GM19455 (cell line): ENCODE measurements around the gene JAZF1.

Experiments
- ATAC-seq: cut with Tn5 transposase; IDR thresholded peaks from one replicate; pipeline ENCODE4 v1.9.1; 2021; ENCODE audit not compliant: unreplicated experiment

JAZF1 gene

DNA sequence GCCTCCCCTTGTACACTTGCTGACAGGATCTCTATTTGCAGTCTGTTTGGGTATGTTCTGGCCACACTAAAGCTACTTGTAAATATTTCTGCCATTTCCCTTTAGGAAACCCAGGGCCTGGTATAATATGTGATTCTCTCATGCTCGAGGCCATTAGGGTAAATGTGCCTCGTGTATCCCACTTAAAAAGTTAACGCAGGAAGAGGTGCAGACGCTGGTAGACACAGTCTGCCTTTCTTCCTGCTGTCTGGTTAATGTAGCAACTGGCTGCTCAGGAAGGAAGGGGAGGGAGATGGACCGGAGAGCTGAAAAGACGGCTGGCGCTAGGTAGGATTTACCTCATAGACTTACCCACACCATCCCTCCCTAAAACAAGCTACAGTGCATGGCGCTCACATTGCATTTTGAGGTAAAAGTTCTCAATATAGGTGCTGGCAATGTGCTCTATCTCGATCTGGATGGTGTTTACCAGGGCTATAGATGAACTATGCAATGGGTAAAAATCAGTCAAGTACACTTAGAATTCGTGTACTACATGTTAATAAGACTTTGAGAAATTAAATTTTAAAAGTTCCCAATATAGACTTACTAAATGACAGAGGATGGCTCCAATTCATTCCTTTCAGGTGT, 125.9 kb downstream of the JAZF1 start:
- ATAC-seq: no peak

DNA sequence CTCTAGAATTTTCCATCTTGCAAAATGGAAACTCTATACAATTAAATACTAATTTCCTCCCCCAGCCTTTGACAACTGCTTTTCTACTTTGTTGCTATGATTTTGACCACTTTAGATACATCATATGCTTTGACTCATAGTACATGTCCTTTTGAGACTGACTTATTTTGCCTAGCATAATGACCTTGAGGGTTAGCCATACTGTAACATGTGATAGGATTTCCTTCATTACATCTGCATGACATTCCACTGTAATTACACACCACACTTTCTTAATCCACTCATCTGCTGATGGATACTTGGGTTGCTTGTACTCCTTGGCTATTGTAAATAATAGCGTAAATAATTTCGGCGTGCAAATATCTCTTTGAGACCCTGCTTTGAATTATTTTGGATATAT, 127.7 kb downstream of the JAZF1 start:
- no peak for ATAC-seq

DNA sequence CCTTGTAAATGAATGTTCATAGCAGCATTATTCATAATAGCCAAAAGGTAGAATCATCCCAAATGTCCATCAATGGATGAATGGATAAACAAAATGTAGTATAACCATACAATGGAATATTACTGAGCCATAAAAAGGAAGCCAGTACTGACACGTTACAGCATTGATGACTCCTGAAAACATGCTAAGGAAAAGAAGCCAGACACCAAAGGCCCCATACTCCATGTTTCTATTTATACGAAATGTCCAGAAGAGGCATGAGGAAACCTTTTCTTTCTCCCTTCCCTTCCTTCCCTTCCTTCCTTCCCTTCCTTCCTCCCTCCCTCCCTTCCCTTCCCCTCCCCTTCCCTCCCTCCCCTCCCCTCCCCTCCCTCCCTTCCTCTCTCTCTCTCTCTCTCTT, 131.9 kb downstream of the JAZF1 start:
- no peak for ATAC-seq

DNA sequence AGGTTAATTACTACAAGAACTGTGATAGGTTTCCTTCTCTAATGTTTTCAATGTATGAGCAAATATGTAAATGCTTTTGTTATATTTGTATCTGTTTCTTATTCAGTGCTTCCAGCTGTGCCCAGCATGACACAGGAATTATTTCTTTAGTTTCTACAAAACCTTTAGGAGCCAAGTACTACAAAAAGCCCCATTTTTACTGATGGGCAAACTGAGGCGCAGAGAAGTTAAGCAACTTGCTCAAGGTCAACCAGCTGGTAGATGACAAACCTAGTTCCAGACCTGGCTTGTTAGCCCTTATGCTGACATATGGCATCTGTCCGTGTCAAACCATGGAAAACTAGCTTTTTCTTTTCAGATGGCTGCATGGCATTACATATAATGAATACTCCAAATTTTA, 134.6 kb downstream of the JAZF1 start:
- ATAC-seq: no peak

DNA sequence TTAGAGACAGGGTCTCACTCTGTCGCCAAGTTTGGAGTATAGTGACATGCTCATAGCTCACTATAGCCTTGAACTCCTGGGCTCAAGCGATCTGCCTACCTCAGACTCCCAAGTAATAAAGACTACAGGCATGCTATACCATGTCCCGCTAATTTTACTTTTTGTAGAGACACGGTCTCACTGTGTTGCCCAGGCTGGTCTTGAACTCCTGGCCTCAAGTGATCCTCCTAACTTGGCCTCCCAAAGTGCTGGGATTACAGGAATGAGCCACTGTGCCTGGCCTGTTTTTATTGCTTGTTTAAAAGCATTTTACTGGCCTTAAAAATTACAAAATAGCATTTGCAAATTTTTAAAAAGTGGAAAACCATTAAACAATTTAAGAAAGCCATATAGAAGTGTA, 135.0 kb downstream of the JAZF1 start:
- no peak for ATAC-seq

DNA sequence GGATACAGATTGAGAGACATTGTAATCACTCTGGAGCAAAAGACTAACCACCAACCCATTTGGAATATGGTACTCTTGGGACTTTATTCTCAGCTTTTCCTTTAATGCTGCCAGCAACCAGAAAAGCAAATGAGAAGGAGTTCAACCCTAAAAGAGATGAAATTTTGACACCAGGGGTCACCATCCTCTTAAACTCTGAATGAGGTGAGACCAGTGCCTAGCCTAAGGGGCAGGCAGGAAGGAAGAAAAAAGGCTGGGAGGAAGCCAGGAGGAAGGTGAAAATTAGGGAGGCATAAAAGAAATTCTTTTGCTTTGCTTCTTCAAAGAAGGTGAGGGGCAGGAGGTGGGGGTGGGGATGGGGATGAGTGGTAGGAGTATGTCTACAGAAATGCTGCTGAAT, 135.8 kb downstream of the JAZF1 start:
- ATAC-seq: no peak

DNA sequence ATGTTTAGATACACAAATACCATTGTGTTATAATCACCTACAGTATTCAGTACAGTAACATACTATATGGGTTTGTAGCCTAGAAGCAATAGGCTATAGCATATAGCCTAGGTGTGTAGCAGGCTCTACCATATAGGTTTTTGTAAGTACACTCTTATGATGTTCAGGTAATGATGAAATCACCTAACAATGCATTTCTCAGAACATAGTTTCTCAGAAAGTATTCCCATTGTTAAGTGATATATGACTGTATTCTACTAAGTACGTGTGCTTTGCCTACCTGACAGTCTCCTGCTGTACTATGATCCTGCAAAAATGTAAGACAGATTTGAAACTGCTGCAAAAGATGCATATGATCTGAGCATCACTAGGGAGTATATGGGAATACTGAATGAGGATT, 137.9 kb downstream of the JAZF1 start:
- ATAC-seq: no peak

DNA sequence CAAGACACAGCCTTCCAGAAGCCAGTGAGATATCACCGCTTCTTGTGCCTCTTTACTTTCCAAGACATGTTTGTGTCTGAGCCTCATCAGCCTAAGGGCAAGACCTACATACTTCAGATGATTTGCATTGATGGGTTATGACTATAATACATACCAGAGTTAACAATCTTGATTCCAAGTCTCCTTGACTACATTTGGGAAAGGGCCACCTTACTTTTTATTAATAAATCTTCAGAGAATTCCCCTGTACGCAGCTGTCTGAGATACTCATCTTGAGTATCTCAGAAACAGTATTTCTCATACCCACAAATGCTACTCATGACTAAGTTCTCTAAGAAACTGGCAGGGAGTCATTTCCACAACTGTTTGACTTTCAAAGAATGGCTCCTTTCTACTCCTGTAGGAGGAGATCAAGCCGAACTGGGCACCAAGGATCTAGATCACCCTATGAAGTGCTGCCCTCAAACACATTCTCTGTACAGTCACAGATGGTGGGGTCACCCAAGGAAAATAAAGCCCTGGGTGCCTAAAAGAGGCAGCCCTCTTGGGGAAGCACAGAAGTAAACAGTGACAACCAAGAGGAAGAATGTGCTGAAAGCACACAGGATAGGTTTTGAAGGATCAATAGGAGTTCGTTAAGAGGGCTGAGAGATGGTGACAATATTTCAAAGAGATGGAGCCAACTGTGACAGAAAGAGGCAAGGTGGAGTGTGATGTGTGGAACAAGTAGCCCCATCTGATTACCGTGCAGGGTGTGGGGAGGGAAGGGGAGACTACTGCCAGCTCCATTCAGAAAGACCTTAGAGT, 138.9 kb downstream of the JAZF1 start:
- ATAC-seq: no peak

DNA sequence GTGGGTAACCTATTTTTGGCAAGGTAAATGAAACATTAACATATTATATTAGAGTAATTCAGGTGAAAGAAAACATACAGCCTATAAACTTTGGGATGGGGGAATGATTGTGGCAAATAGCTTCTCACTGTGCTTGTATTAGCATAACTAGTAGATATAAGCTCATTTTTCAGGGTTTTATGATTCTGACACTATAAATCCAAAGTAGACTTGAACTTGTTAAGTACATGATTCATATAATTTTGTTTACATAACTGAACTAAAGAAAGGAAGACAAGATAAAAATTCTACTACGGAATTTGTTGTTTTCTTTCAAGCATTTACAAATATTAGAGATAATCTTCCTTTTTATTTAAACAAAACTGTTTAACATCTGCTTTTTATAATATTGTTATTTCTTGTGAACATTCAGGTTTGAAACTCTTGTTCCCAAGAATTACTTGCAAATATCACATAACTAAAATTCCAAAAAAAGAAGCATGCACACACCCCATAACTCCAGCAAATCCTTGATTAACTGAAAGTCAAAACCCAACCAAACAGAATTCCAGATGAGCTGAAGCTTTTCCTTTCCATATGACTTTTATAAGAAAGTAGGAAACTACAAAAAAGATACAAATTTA, 142.3 kb downstream of the JAZF1 start:
- ATAC-seq: no peak

DNA sequence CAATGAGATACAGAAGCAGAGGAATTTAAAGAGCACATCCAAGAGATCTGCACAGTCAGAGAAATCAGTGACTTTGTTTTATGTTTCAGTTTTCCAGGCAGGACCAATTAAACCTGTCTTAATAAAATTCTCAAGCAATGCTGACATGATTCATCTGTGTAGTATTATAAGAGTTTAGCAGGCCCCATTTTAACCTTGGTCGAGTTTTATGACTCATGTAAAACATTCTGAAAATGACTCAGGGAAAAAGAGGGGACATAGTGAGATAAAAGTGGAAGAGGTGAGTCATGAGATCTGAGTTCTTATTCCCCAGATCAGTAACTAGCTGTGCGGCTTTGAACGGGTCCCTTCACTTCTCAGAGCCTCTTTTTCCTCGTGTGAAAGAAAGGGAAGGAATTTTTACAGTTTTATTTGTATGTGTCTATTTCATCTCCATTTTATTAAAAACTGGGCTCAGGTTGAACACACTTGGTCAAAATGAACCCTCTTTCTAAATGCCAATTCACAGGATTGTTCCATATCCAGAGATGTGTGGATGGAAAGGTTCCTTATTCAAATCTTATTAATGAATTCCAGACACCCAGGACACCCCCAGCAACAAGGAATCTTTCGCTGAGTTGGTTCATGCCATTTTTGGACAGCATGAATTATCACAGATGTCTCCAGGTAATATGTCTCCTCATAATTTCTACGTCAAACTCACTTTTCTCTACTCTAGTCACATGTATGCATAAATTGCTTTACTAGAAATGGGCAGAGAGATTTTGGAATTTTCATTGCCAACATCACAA, 143.2 kb downstream of the JAZF1 start:
- peak; percentile 90 for ATAC-seq

DNA sequence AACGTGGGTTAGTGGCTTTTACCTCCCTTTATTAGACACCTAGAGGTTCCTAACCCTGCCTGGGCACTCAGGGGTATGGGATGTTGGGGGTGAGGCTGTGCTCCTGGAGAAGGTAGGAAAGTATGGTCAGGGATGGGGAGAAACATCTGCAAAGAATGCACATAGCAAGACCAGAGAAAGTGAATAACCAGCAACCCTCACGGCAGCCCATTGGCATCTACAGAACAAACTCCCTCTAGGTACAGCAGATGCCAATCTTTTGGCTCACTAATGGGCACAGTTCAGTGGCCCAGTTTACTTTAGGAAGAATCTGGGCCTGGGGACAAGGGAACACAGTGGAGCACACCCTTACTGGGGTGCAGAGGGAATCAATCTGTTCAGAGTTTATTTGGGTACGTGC, 143.9 kb downstream of the JAZF1 start:
- no peak for ATAC-seq

DNA sequence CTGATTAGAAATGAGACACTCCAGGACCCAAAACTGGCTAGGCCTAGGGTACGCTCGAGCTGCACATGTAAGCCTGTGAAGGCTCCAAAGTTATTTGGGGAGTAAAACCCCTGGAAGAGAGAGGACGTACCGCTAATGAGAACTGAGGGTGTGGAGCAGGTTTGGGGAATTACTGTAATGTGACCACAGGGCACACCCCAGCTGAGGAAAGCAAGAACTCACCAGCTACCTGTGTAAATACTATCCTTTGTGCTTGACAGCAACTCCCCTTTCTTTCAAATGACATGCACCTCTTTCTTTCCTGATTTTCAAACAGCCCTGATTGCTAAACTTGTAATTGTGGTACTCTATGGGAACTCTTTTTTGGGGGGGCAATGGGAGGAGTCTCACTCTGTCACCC, 147.2 kb downstream of the JAZF1 start:
- no peak for ATAC-seq

DNA sequence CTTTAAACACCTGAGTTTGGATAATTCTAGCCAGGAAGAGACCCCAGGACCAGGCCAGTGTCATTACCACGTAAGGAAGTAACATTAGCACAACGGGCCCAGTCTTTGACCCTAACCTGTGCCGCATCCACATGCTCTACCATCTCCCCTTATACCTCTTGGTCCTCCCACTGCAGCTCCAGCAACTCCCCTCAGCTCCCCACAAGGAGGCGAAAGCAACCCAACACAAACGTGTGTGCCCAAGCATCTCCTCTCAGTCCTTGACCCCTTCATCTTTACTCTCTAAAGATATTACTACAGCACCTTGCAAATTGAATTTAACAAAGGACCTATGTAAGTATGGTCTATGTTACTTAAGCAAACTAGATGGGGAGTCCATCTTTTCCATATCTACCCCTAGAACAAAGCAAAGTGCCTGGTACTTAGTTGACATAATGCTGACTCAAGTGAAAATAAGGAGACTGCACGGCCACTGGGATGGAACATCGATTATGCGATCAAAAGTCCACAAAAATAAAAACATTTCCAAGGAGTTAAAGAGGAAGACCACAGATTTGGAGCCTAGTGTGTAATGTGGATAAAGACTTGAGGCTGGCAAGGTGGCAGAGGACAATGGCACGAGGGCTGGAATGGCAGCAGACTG, 147.7 kb downstream of the JAZF1 start:
- no peak for ATAC-seq

DNA sequence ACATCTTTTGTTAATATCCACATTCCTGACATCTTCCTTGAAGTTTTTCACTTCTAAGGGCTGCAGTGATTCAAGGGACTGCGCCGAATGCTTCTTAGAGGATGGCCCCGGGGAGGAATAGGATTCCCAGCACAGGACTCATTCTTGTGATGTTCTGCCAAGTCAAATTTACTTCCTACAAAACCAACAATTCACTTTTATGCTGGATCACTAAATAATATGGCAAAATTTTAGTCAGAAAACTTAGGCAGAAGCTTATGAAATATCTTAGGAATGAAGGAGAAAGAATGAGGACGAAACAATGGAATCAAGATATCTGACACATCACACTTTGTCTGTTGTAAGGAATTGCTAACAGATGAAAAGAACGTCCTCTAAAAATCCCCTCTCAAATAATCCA, 151.5 kb downstream of the JAZF1 start:
- ATAC-seq: no peak

DNA sequence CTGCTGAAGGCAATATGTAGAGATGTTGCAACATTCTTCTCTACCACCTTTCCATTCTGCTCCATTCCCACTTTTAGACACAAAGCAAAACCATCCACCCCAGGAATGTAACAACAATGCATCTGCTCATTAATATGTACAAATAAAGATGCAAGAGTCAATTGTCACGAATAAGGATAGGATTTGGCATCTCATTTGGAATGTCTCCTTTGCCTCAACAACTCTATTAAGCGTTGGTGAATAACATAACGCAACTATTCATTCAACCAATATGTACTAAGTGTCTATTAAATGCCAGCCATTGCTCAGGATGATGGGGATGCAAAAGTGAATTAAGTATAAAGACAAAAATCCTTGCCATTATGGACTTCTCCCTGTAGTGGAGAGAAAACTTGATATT, 152.1 kb downstream of the JAZF1 start:
- ATAC-seq: no peak

DNA sequence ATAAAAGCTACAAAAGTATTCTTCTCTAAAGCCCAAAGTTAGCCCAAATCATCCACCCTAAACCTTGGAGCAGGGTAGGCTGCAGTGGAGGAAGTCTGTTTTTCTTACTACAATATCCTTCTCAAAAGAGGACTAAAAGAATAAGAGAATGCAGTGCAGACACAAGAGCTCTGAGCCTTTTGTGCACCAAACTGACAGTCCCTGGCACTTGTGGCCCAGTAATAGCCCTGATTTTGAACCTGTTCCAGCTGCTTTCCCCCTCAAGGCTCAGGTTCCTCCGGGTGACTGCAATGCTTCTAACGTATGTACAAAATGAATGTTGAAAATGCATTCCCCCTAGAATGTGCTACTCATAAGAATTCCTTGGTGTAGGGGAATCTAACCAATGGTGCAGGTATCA, 154.4 kb downstream of the JAZF1 start:
- ATAC-seq: no peak

DNA sequence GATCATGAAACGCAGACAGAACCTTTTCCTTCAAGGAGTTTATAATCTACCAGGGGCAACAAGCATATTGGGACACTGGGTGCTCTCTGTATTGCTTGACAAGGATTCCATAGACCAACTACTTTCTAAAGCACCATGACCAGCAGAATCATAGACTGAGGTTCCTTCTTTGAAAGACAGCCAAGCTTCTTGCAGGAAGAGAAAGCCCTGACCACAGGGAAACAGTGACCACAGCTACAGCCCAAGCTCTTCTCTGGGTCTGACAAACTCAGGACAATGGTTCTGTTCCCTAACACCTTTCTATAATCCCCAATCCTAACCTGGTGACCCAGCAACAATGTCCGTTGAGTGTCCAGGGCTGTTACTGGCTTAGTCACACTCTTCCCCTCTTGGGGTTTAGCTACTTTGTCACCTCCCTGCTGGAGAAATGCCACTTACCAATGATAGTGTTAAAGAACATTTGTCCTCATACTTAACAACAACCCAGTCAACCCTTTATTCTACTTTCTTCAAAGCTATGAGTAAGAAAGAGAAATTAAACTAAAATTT, 155.7 kb downstream of the JAZF1 start:
- no peak for ATAC-seq

DNA sequence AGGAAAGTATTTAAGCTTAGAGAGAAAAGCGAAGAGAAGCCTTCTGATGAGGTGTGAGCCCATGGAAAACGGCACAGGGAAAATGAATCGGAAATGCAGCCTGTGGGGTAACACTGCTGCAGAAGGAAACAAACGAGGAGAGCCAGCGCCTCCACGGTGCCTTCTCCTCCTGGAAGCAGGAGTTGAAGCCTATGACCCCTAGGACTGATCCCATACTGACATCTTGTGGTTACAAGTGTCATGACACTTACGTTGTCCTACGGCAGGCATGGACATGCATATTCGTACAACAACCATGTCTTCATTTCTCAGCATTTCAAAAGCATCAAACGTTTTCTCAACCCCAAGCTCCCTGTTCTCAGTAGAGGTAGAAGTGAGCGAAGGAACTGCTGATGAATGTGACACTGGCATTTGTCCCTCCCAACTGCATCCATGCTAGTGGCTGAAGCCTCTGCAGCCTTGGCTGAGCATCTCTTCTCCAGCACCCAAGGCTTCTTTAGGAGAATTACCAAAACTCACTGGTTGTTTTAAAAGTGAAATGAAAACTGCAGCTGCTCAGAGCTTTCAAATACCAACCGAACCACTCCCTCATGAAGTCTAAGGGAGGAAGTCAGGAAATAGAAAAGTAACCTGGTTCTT, 160.2 kb downstream of the JAZF1 start:
- peak; percentile 90 for ATAC-seq

DNA sequence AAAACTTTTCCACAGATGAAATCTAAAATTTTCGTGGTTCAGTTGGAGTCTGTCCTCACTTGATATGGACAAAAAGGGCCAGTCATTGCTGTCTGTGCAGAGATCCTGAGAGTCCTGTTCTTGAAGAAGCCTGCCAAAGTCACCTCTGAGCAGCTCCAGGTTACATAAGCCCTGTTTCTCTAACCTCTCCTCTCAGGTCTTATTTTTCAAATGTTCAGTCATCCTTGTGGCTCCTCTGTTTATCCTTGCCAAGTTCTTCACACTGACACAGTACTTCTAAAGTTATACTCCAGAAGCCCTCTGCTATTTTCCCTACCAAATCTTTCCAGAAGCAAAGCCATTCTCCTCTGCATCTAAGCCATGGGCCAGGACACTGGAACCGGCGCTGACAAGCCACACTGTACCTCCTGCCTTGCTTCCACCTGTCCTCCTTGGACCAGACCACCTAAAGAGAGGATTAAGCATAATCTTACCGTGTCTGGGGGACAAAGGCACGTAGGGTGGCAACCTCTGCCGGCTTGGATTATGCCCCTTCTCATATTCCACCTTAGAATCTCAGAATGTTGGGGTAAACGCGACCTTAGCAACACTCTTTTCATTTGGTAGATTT, 161.6 kb downstream of the JAZF1 start:
- ATAC-seq: no peak

DNA sequence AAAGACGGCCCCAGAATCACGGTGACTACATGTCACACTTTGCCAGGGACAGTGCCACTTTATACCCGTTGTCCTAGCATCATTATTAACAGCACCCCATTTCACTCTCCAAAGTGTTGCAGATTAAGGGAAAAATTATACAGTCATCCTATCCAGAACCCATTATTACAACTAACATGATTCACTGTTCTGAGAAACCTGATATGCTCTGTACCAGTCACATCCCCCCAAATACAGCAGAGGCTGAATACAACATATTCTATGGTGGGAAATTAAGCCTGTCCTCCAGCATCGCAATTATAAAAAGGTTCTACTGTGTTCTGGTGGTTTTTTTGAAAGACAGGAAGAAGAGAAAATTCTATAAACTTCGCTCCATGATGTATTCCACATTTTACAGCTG, 162.1 kb downstream of the JAZF1 start:
- no peak for ATAC-seq
